ENCODE results near the gene MSI2.

DNA sequence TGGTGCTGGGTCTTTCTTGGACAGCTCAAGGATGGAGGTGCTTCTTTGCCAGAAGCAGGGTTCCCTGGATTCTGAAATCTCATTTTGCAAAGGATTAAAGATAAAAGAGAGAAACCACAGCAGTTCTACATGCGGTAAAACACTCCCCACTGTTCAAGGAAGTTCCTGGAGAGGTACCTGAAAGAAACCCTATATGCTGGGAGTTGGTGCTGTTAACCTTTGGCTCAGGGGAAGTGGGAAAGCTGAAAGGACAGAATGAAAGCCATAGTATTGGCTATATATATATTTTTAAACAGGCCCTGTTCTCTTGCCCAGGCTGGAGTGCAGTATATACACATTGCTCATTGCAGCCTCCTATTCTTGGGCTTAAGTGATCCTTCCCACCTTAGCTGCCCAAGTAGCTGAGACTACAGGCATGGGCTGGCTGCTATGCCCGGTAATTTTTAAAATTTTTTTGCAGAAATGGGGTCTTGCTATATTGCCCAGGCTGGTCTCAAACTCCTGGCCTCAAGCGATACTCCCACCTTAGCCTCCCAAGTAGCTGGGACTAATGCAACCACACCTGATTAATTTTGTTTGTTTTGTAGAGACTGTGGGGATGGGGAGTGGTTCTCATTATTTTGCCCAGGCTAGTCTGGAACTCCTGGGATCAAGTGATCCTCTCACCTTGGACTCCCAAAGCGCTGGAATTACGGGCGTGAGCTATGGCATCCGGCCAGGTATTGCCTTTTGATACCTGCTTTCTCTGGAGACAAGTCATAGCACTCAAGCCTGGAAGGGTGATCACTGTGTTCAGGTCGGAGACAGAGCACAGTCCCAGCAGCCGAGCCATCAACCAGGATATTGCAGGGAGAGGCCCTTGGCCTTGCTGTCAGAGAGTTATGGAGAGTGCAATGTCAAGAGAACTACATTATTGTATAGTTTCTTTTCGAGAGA is 55.2 kb downstream of the MSI2 start:
- TF ChIP-seq, protein P1, sequence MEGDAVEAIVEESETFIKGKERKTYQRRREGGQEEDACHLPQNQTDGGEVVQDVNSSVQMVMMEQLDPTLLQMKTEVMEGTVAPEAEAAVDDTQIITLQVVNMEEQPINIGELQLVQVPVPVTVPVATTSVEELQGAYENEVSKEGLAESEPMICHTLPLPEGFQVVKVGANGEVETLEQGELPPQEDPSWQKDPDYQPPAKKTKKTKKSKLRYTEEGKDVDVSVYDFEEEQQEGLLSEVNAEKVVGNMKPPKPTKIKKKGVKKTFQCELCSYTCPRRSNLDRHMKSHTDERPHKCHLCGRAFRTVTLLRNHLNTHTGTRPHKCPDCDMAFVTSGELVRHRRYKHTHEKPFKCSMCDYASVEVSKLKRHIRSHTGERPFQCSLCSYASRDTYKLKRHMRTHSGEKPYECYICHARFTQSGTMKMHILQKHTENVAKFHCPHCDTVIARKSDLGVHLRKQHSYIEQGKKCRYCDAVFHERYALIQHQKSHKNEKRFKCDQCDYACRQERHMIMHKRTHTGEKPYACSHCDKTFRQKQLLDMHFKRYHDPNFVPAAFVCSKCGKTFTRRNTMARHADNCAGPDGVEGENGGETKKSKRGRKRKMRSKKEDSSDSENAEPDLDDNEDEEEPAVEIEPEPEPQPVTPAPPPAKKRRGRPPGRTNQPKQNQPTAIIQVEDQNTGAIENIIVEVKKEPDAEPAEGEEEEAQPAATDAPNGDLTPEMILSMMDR (IDR thresholded peaks at IDR 0.05): no peak
- no peak for TF ChIP-seq EP300 (IDR thresholded peaks at IDR 0.05)
- TF ChIP-seq POLR2A (IDR thresholded peaks at IDR 0.05): no peak
- TF ChIP-seq POLR2AphosphoS5 (IDR thresholded peaks at IDR 0.05): no peak

All from gastroesophageal sphincter (tissue), 3 donors.